Stomach (tissue), 4 donors: Measurements from ENCODE around the gene EFR3B.

Experiments used
- CTCF ChIP-seq, 7 experiments: fragments of 450-650 bp in 4 of 7; fragments of 200-600 bp in 3 of 7; sonication (generic) in 3 of 7; IDR thresholded peaks; one replicate each; pipeline ENCODE4 v1.5.1; 2016 to 2019; ENCODE audit warnings: antibody characterized with exemption in 7 of 7, control low read depth in 2 of 7, mild to moderate bottlenecking in 1 of 7
- POLR2AphosphoS5 ChIP-seq, 3 donors: sonication (generic); formaldehyde crosslinking; IDR thresholded peaks; one replicate each; pipeline ENCODE4 v1.6.1; 2016; ENCODE audit warnings: antibody characterized with exemption in 3 of 3

GRCh38 chr2:25041928-25042320, at the start of gene EFR3B:
- TF ChIP-seq CTCF (IDR thresholded peaks at IDR 0.05) = peak in 1 of 7 experiments; percentile 7
- peak in 1 of 3 donors; percentile 10 for TF ChIP-seq POLR2AphosphoS5 (IDR thresholded peaks at IDR 0.05)
